GM23338 (cell line): ENCODE results near the gene XYLB. TPM values are rescaled to one million over a fixed set of nuclear protein-coding genes. Genes with fewer than 3 reads are reported as not detected.

Experiments
- ATAC-seq: fragments of 200-7000 bp; cut with Tn5 transposase; 3 replicates; pipeline ENCODE4 v1.9.1; 2020
- DNase-seq: peaks from one replicate; pipeline ENCODE4 v3.0.0-alpha.2; 2015; ENCODE audit warnings: low spot score
- H2AFZ ChIP-seq: fragments of 200-600 bp; sonication (generic); 2 replicates; pipeline ENCODE4 v1.8.0; 2016; ENCODE audit warnings: antibody characterized with exemption, mild to moderate bottlenecking, moderate library complexity
- H3F3A ChIP-seq: fragments of 200-600 bp; sonication (generic); replicated peaks from 2 replicates; pipeline ENCODE4 v1.8.0; 2017; ENCODE audit warnings: antibody characterized with exemption, mixed run types, low read depth
- H3K27ac ChIP-seq: fragments of 200-600 bp; sonication (generic); 2 replicates; pipeline ENCODE4 v1.6.1; 2016; ENCODE audit warnings: low read depth
- H3K27me3 ChIP-seq: fragments of 200-600 bp; sonication (generic); 2 replicates; pipeline ENCODE4 v1.8.0; 2016; ENCODE audit warnings: mild to moderate bottlenecking, mixed run types, moderate library complexity; ENCODE audit not compliant: insufficient read depth
- H3K36me3 ChIP-seq: fragments of 200-600 bp; sonication (generic); 2 replicates; pipeline ENCODE4 v1.8.0; 2016; ENCODE audit warnings: mild to moderate bottlenecking; ENCODE audit not compliant: insufficient read depth
- H3K4me1 ChIP-seq: fragments of 200-600 bp; sonication (generic); 2 replicates; pipeline ENCODE4 v1.8.0; 2016; ENCODE audit warnings: mild to moderate bottlenecking, moderate library complexity; ENCODE audit not compliant: insufficient read depth
- H3K4me2 ChIP-seq: fragments of 200-600 bp; sonication (generic); 2 replicates; pipeline ENCODE4 v1.7.1; 2017; ENCODE audit warnings: mixed run types
- H3K4me3 ChIP-seq: fragments of 200-600 bp; sonication (generic); 2 replicates; pipeline ENCODE4 v1.6.1; 2016; ENCODE audit warnings: mixed run types
- H3K79me2 ChIP-seq: fragments of 200-600 bp; sonication (generic); replicated peaks from 2 replicates; pipeline ENCODE4 v1.8.0; 2017; ENCODE audit warnings: mild to moderate bottlenecking; ENCODE audit not compliant: insufficient read depth
- H3K9me2 ChIP-seq: fragments of 200-600 bp; sonication (generic); 2 replicates; pipeline ENCODE4 v1.8.0; 2017; ENCODE audit not compliant: insufficient read depth
- H4K20me1 ChIP-seq: fragments of 200-600 bp; sonication (generic); replicated peaks from 2 replicates; pipeline ENCODE4 v1.8.0; 2017; ENCODE audit warnings: mild to moderate bottlenecking; ENCODE audit not compliant: insufficient read depth
- H3K27ac Mint-ChIP-seq: 2 replicates; pipeline ENCODE4 v1.8.0; 2020; ENCODE audit warnings: inconsistent platforms, mild to moderate bottlenecking, moderate library complexity, mixed read lengths
- H3K27me3 Mint-ChIP-seq: 3 replicates; pipeline ENCODE4 v1.8.0; 2022; ENCODE audit warnings: low read depth, mild to moderate bottlenecking, moderate library complexity, mixed read lengths, inconsistent platforms; ENCODE audit not compliant: insufficient read depth, poor library complexity
- H3K36me3 Mint-ChIP-seq: 3 replicates; pipeline ENCODE4 v1.8.0; 2021; ENCODE audit warnings: low read depth, mild to moderate bottlenecking, inconsistent platforms, moderate library complexity, mixed read lengths
- H3K4me1 Mint-ChIP-seq: 3 replicates; pipeline ENCODE4 v1.8.0; 2020; ENCODE audit warnings: mild to moderate bottlenecking, inconsistent platforms, mixed read lengths
- H3K4me3 Mint-ChIP-seq: 3 replicates; pipeline ENCODE4 v1.8.0; 2021; ENCODE audit warnings: moderate library complexity, mild to moderate bottlenecking, inconsistent platforms, mixed read lengths
- H3K9me3 Mint-ChIP-seq: 3 replicates; pipeline ENCODE4 v1.8.0; 2020; ENCODE audit warnings: moderate library complexity, mild to moderate bottlenecking, inconsistent platforms, mixed read lengths
- CREB1 ChIP-seq: fragments of 250-450 bp; sonication (Bioruptor Pico); IDR thresholded peaks from 2 replicates; pipeline ENCODE4 v1.5.0; 2020; ENCODE audit warnings: low read depth, mild to moderate bottlenecking, moderate library complexity
- CTCF ChIP-seq, 2 experiments: fragments of 200-600 bp in 1 of 2; sonication (generic) in 1 of 2; conservative IDR thresholded peaks; 2 replicates each; pipeline versions ENCODE4 v1.5.1 to v1.6.1; 2016 to 2017; ENCODE audit warnings: antibody characterized with exemption in 2 of 2, low read depth in 2 of 2, mild to moderate bottlenecking in 2 of 2, moderate library complexity in 1 of 2
- ETS1 ChIP-seq: IDR thresholded peaks from 2 replicates; pipeline ENCODE4 v1.6.1; 2016; ENCODE audit warnings: antibody characterized with exemption
- EZH2 ChIP-seq: fragments of 200-600 bp; sonication (generic); IDR thresholded peaks from one replicate; pipeline ENCODE4 v1.8.0; 2017; ENCODE audit warnings: antibody characterized with exemption, mild to moderate bottlenecking, low read depth; ENCODE audit not compliant: unreplicated experiment
- EZH2phosphoT487 ChIP-seq: fragments of 200-600 bp; sonication (generic); IDR thresholded peaks from one replicate; pipeline ENCODE4 v1.8.1; 2018; ENCODE audit warnings: antibody characterized with exemption; ENCODE audit not compliant: unreplicated experiment
- JUNB ChIP-seq: IDR thresholded peaks from one replicate; pipeline ENCODE4 v1.6.1; 2016; ENCODE audit warnings: antibody characterized with exemption; ENCODE audit not compliant: unreplicated experiment
- NANOG ChIP-seq: IDR thresholded peaks from 2 replicates; pipeline ENCODE4 v1.6.1; 2016; ENCODE audit warnings: antibody characterized with exemption, borderline replicate concordance
- POLR2AphosphoS5 ChIP-seq: IDR thresholded peaks from 2 replicates; pipeline ENCODE4 v1.6.1; 2016; ENCODE audit warnings: antibody characterized with exemption, low read depth
- REST ChIP-seq: IDR thresholded peaks from one replicate; pipeline ENCODE4 v1.6.1; 2018; ENCODE audit warnings: antibody characterized with exemption; ENCODE audit not compliant: unreplicated experiment
- STAT1 ChIP-seq: IDR thresholded peaks from one replicate; pipeline ENCODE4 v1.6.1; 2016; ENCODE audit warnings: antibody characterized with exemption; ENCODE audit not compliant: unreplicated experiment
- ZNF114 ChIP-seq: fragments of 250-450 bp; sonication (Bioruptor Pico); IDR thresholded peaks from 2 replicates; pipeline ENCODE4 v1.5.0; 2020; ENCODE audit warnings: mild to moderate bottlenecking, moderate library complexity
- ZNF331 ChIP-seq: fragments of 250-450 bp; sonication (Bioruptor Pico); IDR thresholded peaks from 2 replicates; pipeline ENCODE4 v1.5.0; 2020; ENCODE audit warnings: low read depth, mild to moderate bottlenecking, moderate library complexity
- polyA plus RNA-seq: library from polyadenylated mRNA; unstranded; fragments of >200 nt; fragmentation: Nextera tagmentation; extraction: Ambion mirVana; gene quantifications from 2 replicates; pipeline ENCODE4 v1.2.1, GENCODE V29; 2016
- total RNA-seq: library from RNA; depleted of rRNA; stranded (reverse); fragments of >200 nt; shearing (Covaris generic); gene quantifications from 2 replicates; pipeline ENCODE4 v1.2.3, GENCODE V29; 2014
- TF ChIP-seq, protein P1 (sequence below): fragments of 250-450 bp; sonication (Bioruptor Pico); IDR thresholded peaks from 2 replicates; pipeline ENCODE4 v1.5.0; 2020; ENCODE audit warnings: mild to moderate bottlenecking, moderate library complexity

Gene XYLB
- total and polyA plus RNA-seq, 2 experiments from 2014 or later, result 1.6 to 3.3 TPM

GRCh38 chr3:38327335-38328009 lies 19.1 kb upstream of the XYLB start:
- no peaks in the 10 kb centered on the region; the same call in 2 of the 3 replicates for H3K36me3 Mint-ChIP-seq
- TF ChIP-seq ZNF331, result no peak
- no peak for TF ChIP-seq ETS1
- TF ChIP-seq ZNF114 (CRISPR knock-in tag), result no peak
- TF ChIP-seq POLR2AphosphoS5, result no peak
- TF ChIP-seq CTCF (conservative IDR thresholded peaks at IDR 0.05; ENCODE audit: low read depth in 2 of 2), result no peak
- no peak for TF ChIP-seq NANOG
- no peak for TF ChIP-seq JUNB
- TF ChIP-seq REST, result no peak
- no peak for TF ChIP-seq EZH2
- TF ChIP-seq, protein P1, sequence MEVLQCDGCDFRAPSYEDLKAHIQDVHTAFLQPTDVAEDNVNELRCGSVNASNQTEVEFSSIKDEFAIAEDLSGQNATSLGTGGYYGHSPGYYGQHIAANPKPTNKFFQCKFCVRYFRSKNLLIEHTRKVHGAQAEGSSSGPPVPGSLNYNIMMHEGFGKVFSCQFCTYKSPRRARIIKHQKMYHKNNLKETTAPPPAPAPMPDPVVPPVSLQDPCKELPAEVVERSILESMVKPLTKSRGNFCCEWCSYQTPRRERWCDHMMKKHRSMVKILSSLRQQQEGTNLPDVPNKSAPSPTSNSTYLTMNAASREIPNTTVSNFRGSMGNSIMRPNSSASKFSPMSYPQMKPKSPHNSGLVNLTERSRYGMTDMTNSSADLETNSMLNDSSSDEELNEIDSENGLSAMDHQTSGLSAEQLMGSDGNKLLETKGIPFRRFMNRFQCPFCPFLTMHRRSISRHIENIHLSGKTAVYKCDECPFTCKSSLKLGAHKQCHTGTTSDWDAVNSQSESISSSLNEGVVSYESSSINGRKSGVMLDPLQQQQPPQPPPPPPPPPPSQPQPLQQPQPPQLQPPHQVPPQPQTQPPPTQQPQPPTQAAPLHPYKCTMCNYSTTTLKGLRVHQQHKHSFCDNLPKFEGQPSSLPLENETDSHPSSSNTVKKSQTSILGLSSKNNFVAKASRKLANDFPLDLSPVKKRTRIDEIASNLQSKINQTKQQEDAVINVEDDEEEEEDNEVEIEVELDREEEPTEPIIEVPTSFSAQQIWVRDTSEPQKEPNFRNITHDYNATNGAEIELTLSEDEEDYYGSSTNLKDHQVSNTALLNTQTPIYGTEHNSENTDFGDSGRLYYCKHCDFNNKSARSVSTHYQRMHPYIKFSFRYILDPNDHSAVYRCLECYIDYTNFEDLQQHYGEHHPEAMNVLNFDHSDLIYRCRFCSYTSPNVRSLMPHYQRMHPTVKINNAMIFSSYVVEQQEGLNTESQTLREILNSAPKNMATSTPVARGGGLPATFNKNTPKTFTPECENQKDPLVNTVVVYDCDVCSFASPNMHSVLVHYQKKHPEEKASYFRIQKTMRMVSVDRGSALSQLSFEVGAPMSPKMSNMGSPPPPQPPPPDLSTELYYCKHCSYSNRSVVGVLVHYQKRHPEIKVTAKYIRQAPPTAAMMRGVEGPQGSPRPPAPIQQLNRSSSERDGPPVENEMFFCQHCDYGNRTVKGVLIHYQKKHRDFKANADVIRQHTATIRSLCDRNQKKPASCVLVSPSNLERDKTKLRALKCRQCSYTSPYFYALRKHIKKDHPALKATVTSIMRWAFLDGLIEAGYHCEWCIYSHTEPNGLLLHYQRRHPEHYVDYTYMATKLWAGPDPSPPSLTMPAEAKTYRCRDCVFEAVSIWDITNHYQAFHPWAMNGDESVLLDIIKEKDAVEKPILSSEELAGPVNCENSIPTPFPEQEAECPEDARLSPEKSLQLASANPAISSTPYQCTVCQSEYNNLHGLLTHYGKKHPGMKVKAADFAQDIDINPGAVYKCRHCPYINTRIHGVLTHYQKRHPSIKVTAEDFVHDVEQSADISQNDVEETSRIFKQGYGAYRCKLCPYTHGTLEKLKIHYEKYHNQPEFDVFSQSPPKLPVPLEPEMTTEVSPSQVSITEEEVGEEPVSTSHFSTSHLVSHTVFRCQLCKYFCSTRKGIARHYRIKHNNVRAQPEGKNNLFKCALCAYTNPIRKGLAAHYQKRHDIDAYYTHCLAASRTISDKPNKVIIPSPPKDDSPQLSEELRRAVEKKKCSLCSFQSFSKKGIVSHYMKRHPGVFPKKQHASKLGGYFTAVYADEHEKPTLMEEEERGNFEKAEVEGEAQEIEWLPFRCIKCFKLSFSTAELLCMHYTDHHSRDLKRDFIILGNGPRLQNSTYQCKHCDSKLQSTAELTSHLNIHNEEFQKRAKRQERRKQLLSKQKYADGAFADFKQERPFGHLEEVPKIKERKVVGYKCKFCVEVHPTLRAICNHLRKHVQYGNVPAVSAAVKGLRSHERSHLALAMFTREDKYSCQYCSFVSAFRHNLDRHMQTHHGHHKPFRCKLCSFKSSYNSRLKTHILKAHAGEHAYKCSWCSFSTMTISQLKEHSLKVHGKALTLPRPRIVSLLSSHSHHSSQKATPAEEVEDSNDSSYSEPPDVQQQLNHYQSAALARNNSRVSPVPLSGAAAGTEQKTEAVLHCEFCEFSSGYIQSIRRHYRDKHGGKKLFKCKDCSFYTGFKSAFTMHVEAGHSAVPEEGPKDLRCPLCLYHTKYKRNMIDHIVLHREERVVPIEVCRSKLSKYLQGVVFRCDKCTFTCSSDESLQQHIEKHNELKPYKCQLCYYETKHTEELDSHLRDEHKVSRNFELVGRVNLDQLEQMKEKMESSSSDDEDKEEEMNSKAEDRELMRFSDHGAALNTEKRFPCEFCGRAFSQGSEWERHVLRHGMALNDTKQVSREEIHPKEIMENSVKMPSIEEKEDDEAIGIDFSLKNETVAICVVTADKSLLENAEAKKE (CRISPR knock-in tag), result no peak
- TF ChIP-seq EZH2phosphoT487, result no peak
- no peak for TF ChIP-seq CREB1
- TF ChIP-seq STAT1, result no peak
- Histone ChIP-seq H4K20me1 (no peaks in the 10 kb centered on the region), H3F3A (no peaks in the 10 kb centered on the region), H2AFZ (no peak overlapping the region), H3K27me3 (no peaks in the 10 kb centered on the region), H3K36me3 (no peaks in the 10 kb centered on the region), H3K9me2 (peaks cover 3% of the 10 kb centered on the region; the same call in 1 of the 2 replicates), H3K4me1 (no peaks in the 10 kb centered on the region), H3K4me2 (no peak overlapping the region), H3K79me2 (no peaks in the 10 kb centered on the region), H3K4me3 (no peak overlapping the region), H3K27ac (no peak overlapping the region)
- H3K4me3 Mint-ChIP-seq, result no peak overlapping the region
- no peak for DNase-seq
- peaks cover 6% of the 10 kb centered on the region for H3K27me3 Mint-ChIP-seq
- no peak overlapping the region for H3K27ac Mint-ChIP-seq
- H3K9me3 Mint-ChIP-seq, result peaks cover 9% of the 10 kb centered on the region; the same call in 2 of the 3 replicates
- ATAC-seq, result no peak
- H3K4me1 Mint-ChIP-seq, result no peaks in the 10 kb centered on the region
